Parathyroid adenoma (tissue), 2 donors: ENCODE measurements around the gene PAX2.

Experiments
- H2AFZ ChIP-seq: fragments of 300-600 bp; sonication (generic); one replicate; pipeline ENCODE4 v1.7.0; 2017; ENCODE audit warnings: antibody characterized with exemption, mild to moderate bottlenecking
- H3K27ac ChIP-seq: fragments of 300-600 bp; sonication (generic); one replicate; pipeline ENCODE4 v1.7.0; 2017
- H3K27me3 ChIP-seq: fragments of 300-600 bp; sonication (generic); one replicate; pipeline ENCODE4 v1.7.0; 2017; ENCODE audit warnings: low read length; ENCODE audit not compliant: control insufficient read depth, insufficient read depth
- H3K36me3 ChIP-seq: fragments of 300-600 bp; sonication (generic); one replicate; pipeline ENCODE4 v1.7.0; 2017; ENCODE audit warnings: low read length; ENCODE audit not compliant: control insufficient read depth, insufficient read depth
- H3K4me1 ChIP-seq: fragments of 300-600 bp; sonication (generic); one replicate; pipeline ENCODE4 v1.7.0; 2017; ENCODE audit warnings: control low read depth
- H3K4me2 ChIP-seq: fragments of 300-600 bp; sonication (generic); one replicate; pipeline ENCODE4 v1.7.0; 2017; ENCODE audit warnings: low read length
- H3K4me3 ChIP-seq: fragments of 300-600 bp; sonication (generic); one replicate; pipeline ENCODE4 v1.7.0; 2017; ENCODE audit warnings: low read depth, low read length
- H3K79me2 ChIP-seq: fragments of 300-600 bp; sonication (generic); one replicate; pipeline ENCODE4 v1.7.0; 2017; ENCODE audit warnings: control low read depth
- H3K9ac ChIP-seq: fragments of 300-600 bp; sonication (generic); one replicate; pipeline ENCODE4 v1.7.0; 2017; ENCODE audit warnings: mild to moderate bottlenecking
- H3K9me3 ChIP-seq: fragments of 300-600 bp; sonication (generic); one replicate; pipeline ENCODE4 v1.7.0; 2017; ENCODE audit warnings: low read length; ENCODE audit not compliant: control insufficient read depth
- TF ChIP-seq, protein P1 (sequence below): fragments of 300-600 bp; sonication (generic); IDR thresholded peaks from one replicate; pipeline ENCODE4 v1.7.0; 2017; ENCODE audit warnings: antibody characterized with exemption, mild to moderate bottlenecking
- donor health status: primary hyperparathyroidism.

Gene PAX2

DNA sequence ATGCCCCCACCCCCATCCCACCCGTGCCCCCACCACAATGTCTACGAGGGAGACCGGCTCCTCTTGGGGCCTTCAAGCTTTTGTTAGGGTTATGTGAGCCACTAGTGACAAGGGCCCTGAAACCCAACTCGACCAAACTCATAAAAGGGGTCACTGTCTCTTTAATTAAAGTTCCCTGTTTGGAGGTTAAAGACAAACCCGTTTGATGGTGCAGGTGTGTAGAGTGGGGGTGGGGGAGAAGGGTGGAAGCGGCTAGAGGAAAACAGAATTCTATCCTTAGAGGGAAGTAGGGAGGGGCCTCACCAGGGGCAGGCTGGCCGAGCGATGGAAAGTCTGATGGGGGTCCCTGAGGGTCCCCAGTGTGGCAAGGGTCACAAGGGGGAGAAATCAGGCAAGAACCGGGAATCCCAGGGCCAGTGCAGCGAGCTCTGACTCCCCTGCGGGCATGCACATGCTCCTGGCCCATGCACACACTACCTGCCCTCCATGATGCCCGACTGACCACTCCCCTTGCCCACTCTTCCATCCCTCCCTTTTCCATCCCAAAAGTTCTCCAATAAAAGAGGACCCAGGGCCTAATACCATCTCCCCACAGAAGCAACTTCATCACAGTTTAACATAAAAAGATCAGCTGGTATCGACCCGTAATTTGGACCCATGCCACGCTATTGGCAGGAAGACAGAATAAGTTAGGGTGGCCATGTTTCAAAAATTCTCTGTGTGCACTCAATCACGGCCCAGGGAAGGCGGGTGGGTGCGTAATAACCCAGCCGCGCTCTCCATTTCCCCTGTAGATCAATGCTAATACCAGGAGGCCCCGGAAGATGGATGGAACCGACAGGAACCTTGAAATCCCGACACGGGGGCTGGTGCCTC lies 131.4 kb downstream of the PAX2 start:
- H3K4me2 ChIP-seq: no peak overlapping the region
- no peak overlapping the region for H2AFZ ChIP-seq
- H3K4me3 ChIP-seq: no peak overlapping the region
- no peak overlapping the region for H3K27ac ChIP-seq
- H3K79me2 ChIP-seq: no peaks in the 10 kb centered on the region
- H3K4me1 ChIP-seq: no peaks in the 10 kb centered on the region
- no peaks in the 10 kb centered on the region for H3K27me3 ChIP-seq
- no peak overlapping the region for H3K9ac ChIP-seq
- no peaks in the 10 kb centered on the region for H3K9me3 ChIP-seq
- no peaks in the 10 kb centered on the region for H3K36me3 ChIP-seq
- TF ChIP-seq, protein P1, sequence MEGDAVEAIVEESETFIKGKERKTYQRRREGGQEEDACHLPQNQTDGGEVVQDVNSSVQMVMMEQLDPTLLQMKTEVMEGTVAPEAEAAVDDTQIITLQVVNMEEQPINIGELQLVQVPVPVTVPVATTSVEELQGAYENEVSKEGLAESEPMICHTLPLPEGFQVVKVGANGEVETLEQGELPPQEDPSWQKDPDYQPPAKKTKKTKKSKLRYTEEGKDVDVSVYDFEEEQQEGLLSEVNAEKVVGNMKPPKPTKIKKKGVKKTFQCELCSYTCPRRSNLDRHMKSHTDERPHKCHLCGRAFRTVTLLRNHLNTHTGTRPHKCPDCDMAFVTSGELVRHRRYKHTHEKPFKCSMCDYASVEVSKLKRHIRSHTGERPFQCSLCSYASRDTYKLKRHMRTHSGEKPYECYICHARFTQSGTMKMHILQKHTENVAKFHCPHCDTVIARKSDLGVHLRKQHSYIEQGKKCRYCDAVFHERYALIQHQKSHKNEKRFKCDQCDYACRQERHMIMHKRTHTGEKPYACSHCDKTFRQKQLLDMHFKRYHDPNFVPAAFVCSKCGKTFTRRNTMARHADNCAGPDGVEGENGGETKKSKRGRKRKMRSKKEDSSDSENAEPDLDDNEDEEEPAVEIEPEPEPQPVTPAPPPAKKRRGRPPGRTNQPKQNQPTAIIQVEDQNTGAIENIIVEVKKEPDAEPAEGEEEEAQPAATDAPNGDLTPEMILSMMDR: no peak

- no peaks in the 10 kb centered on the region for H3K4me1 ChIP-seq
- H2AFZ ChIP-seq: no peak overlapping the region
- no peak overlapping the region for H3K4me2 ChIP-seq
- H3K9me3 ChIP-seq: no peaks in the 10 kb centered on the region
- no peak overlapping the region for H3K4me3 ChIP-seq
- no peak overlapping the region for H3K27ac ChIP-seq
- no peaks in the 10 kb centered on the region for H3K79me2 ChIP-seq
- no peaks in the 10 kb centered on the region for H3K27me3 ChIP-seq
- TF ChIP-seq, protein P1: no peak
- H3K9ac ChIP-seq: no peak overlapping the region
- no peaks in the 10 kb centered on the region for H3K36me3 ChIP-seq
These were observed 132.1 kb downstream of the PAX2 start for GRCh38 chr10:100877461-100877850.

GRCh38 chr10:100878291-100878910 lies 133.0 kb downstream of the PAX2 start:
- H3K36me3 ChIP-seq: no peaks in the 10 kb centered on the region
- no peak overlapping the region for H2AFZ ChIP-seq
- H3K4me2 ChIP-seq: no peak overlapping the region
- no peak overlapping the region for H3K9ac ChIP-seq
- TF ChIP-seq, protein P1: peak; percentile 62
- H3K79me2 ChIP-seq: no peaks in the 10 kb centered on the region
- H3K27ac ChIP-seq: no peak overlapping the region
- no peaks in the 10 kb centered on the region for H3K27me3 ChIP-seq
- H3K4me3 ChIP-seq: no peak overlapping the region
- no peaks in the 10 kb centered on the region for H3K9me3 ChIP-seq
- H3K4me1 ChIP-seq: peaks cover 6% of the 10 kb centered on the region
